T-helper 1 cell (primary cell): Measurements from ENCODE around the gene MAP3K6.
A peak's percentile ranks its signal among the peaks of the same experiment; 100 is the strongest.

Source experiments
- DNase-seq, 5 donors: peaks; one replicate each; pipeline ENCODE4 v3.0.0-alpha.2; 2012 to 2020

Gene MAP3K6

GRCh38 chr1:27356277-27356618 lies 10.5 kb downstream of the MAP3K6 start:
- DNase-seq: no peak

- no peak for DNase-seq
These were observed 11.1 kb downstream of the MAP3K6 start for GRCh38 chr1:27355683-27356082.

DNA sequence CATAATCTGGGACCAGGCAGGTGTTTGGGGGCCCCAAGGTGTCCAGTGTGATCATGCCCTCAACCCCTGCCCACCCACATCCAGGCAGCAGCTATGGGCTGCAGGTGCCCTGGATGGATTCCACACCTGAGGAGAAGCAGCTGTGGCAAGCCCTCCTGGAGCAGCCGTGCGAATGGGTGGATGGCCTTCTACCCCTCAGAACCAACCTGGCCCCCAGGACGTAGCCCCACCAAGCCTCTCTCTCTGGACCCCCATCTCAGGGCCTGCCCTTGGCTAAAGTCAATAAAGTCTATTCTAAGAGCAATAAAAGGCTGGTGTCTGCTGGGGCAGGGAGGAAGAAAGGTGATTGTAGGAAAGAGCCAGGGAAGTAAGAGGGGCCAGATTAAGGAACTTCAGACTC lies 13.1 kb downstream of the MAP3K6 start:
- no peak for DNase-seq

GRCh38 chr1:27353166-27353565 lies 13.6 kb downstream of the MAP3K6 start:
- no peak for DNase-seq

- DNase-seq: no peak
These were observed 15.1 kb downstream of the MAP3K6 start for GRCh38 chr1:27351541-27352107.

GRCh38 chr1:27350663-27351540 lies 15.9 kb downstream of the MAP3K6 start:
- DNase-seq: no peak

- no peak for DNase-seq
These were observed 16.7 kb downstream of the MAP3K6 start for GRCh38 chr1:27349784-27350662.

DNA sequence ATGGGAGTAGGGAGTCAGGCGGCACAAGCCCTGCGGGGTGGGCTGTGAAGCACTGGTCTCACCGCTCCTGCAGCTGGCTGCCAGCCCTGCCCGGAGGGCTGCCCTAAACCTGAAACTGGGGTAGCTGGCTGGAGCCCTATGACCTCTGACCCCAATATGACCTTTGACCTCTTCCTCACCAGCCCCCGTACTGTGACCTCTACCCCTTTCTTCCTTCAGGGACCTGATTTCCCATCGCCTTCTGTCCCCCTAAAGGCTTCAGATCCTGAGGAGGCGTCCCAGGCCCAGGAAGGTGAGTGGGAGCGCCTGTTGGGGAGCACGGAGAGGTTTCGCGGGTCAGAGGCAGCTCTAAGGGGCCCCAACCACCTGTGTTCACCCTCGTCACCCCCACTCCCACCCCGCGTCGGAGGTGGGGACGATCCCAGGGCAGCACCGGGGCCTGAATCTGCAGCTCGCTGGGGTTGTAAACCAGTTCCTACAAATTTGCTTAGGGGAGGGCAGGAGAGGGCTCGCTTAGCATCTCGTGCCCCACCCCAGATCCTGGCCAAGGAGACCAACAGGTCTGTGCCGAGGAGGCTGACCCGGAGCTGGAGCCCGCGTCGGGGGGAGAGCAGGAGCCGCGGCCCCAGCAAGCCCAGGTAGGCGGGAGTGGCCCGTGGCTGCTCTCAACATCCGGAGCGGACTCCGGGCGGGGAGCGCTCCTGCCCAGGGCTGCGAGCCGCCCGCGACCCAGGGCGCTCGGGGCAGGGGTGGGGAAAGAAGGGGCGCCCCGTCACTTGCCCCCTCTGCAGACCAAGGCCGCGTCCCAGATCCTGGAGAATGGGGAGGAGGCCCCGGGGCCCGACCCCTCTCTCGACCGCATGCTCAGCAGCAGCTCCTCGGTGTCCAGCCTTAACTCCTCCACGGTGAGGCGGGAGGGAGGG lies 17.6 kb downstream of the MAP3K6 start:
- DNase-seq: peak in 1 of 5 donors; percentile 34

DNA sequence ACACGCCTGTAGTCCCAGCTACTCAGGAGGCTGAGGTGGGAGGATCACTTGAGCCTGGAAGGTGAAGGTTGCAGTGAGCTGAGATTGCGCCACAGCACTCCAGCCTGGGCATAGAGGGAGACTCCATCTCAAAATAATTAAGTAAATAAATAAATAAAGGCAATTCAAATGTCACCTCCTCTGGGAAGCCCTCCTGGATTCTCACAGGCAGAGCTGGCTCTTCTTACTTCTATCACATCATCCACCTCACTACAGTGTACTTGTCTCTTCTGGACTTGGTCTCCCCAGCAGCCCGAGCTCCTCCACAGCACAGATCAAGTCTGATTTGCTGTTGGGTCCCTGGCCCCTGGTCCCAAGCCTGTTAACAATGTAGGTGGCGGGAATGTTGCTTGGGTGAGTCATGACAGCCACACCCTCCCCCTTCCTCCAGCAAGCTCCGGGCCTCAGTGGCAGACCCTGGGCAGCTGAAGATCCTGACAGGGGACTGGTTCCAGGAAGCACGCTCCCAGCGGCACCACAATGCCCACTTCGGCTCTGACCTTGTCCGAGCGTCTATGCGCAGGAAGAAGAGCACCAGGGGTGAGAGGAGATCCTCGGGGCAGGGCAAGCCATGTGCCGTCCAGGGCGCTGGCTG lies 19.7 kb downstream of the MAP3K6 start:
- DNase-seq: no peak

DNA sequence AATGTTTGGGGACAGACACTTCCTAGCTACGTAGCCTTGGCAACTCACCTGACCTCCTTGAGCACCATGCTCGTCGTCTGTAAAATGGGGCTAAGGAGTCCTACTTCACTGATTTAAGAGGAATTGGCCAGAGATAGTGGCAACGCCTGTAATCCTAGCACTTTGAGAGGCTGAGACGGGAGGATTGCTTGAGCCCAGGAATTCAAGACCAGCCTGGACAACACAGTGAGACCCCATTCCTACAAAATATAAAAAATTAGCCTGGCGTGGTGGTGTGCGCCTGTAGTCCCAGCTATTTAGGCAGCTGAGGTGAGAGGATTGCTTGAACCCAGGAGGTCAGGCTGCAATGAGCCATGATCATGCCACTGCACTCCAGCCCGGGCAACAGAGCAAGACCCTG lies 20.4 kb downstream of the MAP3K6 start:
- DNase-seq: no peak

DNA sequence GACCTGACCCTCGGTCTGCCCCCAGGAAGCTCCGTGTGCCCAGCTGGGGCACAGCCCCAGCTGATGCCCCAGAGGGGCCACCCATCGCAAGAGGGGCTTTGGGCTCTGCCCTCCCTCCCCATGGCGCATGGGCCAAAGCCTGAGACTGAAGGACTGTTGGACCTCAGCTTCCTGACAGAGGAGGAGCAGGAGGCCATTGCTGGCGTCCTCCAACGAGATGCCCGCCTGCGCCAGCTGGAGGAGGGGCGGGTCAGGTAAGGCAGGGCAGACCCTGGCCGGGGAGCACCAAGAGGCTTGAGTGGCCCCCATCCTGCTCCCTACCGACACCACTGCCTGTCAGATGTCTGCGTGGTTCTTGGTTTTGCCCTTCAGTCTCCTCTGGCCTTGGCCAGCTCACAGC lies 21.5 kb downstream of the MAP3K6 start:
- no peak for DNase-seq

DNA sequence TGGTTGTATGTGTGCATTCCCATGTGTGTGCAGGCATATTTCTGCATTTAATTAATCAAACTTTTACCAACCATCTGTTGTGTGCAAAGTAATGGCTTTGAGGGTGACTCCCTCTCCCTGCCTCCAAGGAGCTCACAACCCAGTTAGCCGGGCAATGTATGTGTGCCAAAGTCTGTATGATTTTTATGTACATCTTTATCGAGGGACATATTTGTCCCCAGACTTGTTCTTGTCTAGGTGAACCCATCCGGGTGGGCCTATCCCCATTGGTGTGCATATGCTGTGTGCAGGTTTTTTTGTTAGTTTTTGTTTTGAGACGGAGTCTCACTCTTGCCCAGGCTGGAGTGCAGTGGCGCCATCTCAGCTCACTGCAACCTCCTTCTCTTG lies 23.1 kb downstream of the MAP3K6 start:
- no peak for DNase-seq

GRCh38 chr1:27342778-27343638 lies 23.8 kb downstream of the MAP3K6 start:
- peak; percentile 58 to 85 (median 71) for DNase-seq

DNA sequence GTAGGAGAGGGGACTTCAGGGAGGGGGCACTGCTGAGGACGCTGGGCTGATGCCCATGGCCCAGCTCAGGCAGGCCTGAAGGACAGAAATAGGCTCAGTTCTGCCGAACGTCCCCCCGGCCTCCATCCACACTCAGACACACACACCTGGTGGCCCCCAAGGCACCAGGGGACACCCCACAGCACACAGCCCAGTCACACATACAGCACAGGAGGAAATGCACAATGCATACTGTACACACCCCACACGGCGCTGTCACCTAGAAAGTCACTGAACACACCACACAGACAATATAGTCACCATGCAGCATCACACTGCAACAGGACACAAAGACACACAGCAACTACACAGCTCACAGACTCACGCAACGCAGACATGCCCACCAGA lies 24.4 kb downstream of the MAP3K6 start:
- peak in 1 of 5 donors; percentile 65 for DNase-seq

GRCh38 chr1:27341525-27342252 lies 25.1 kb downstream of the MAP3K6 start, which contains the start of gene SYTL1:
Gene SYTL1, plus strand, starts transcription at chr1:27342022. Its CDS starts 3,313 bp downstream, at chr1:27345335.
- DNase-seq: peak in 3 of 5 donors; percentile 42 to 81 (median 57)

DNA sequence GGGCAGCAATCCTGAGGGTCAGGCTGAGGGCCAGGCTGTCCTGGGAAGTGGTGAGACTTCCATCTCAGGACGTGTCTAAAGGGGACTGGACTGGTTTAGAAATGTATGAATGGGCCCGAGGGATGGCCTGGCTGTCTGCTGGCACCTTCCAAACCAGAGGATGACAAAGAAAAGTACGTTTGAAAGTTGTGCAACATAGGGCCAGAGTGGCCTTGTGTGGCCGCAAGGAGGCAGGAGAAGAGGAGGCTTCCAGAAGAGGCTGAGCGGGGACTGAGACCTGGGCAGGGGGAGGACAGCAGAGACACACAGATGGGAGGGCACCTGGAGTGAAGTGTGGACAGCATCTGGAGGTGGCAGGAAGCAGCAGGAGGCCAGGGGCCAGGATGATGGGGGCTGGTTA lies 27.5 kb downstream of the MAP3K6 start:
- DNase-seq: no peak

- no peak for DNase-seq
These were observed 28.0 kb downstream of the MAP3K6 start for GRCh38 chr1:27338751-27339150.

GRCh38 chr1:27336756-27337155 lies 30.0 kb downstream of the MAP3K6 start:
- no peak for DNase-seq

DNA sequence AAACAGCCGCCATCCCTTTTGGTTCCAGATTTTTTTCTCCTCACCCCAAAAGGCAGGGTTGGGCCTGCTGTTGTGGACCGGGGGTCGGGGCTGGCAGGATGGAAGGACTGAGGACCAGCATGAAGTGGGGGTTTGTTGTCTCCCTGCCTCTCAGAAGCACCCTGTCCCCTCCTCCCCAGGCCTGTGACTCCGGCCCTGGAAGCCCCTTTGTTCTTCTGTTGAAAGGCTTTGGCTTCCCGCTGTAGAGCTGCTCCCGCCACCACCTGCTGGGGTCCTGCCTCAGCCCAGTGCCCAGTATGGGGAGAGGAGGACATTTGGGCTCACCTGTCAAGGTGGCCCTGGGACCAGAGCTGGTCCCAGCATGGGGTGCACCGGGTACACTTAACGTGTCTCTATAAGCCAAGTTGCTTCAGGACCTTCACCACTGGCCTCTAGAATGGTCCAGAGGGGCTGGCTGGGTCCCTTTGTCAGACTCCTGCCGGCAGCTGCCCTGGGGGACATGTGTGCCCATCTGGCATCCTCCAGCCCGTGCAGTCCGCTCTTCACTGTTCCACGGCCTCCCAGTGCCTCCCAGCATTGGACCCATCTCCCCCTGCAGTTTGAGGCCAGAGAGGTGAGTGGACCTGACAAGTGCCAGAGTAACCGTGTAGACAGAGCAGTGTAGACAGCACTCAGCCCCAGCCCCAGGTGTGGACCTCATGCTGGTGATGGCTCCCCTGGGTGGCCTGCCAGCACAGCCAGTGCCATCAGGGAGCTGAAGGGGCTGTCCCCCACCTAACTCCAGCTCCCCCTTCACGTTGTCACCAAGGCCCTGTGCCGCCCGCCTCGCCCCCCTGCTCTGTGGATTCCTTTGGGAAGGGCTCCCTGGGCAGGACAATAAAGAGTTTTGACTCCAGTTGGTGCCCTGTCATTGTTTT lies 31.0 kb downstream of the MAP3K6 start:
- no peak for DNase-seq
